Peyer's patch (tissue), 4 donors: ENCODE results near the gene GAS2L3. TPM values are rescaled to one million over a fixed set of nuclear protein-coding genes. Genes with fewer than 3 reads are reported as not detected.
"Not testable (repeated sequence)": the region's sequence is repeated elsewhere in the genome, so short reads cannot be mapped to it uniquely, and the experiment has no call there.

Experiments
- DNase-seq, 3 donors: peaks; one replicate each; pipeline ENCODE4 v3.0.0-alpha.2; 2017 to 2019
- H3K27ac ChIP-seq, 4 donors: fragments of 200-600 bp; sonication (generic); one replicate each; pipeline ENCODE4 v1.5.1; 2016 to 2019
- H3K27me3 ChIP-seq, 2 donors: fragments of 200-600 bp; sonication (generic); one replicate each; pipeline ENCODE4 v1.5.1; 2019
- H3K36me3 ChIP-seq, 3 donors: fragments of 200-600 bp; sonication (generic); one replicate each; pipeline ENCODE4 v1.5.1; 2016 to 2019
- H3K4me1 ChIP-seq, 4 donors: fragments of 200-600 bp; sonication (generic); one replicate each; pipeline ENCODE4 v1.5.1; 2016 to 2019
- H3K4me3 ChIP-seq, 4 donors: fragments of 200-600 bp; sonication (generic); 1 replicate in 3 of 4; 2 replicates in 1 of 4; pipeline ENCODE4 v1.5.1; 2016 to 2019; ENCODE audit warnings: mild to moderate bottlenecking in 1 of 4
- H3K9me3 ChIP-seq, 4 donors: fragments of 200-600 bp; sonication (generic); one replicate each; pipeline ENCODE4 v1.5.1; 2016 to 2019; ENCODE audit warnings: mild to moderate bottlenecking in 1 of 4
- POLR2A ChIP-seq, 2 donors: fragments of 450-650 bp; IDR thresholded peaks; one replicate each; pipeline ENCODE4 v1.5.1; 2017; ENCODE audit warnings: antibody characterized with exemption in 2 of 2, mild to moderate bottlenecking in 2 of 2, moderate library complexity in 2 of 2
- total RNA-seq, 4 donors: library from RNA; depleted of rRNA; stranded (reverse); fragments of >200 nt; gene quantifications; one replicate each; pipeline ENCODE4 v1.1.0, GENCODE V29; 2016
- TF ChIP-seq, protein P1 (sequence below), 6 experiments: fragments of 450-650 bp in 4 of 6; fragments of 200-600 bp in 2 of 6; sonication (generic) in 1 of 6; IDR thresholded peaks; one replicate each; pipeline ENCODE4 v1.5.1; 2017 to 2019; ENCODE audit warnings: antibody characterized with exemption in 6 of 6, mild to moderate bottlenecking in 3 of 6, moderate library complexity in 1 of 6

GAS2L3 gene
- total RNA-seq, 4 donors from 2014 or later: 2.5 to 20.1 (median 10.3) TPM

DNA sequence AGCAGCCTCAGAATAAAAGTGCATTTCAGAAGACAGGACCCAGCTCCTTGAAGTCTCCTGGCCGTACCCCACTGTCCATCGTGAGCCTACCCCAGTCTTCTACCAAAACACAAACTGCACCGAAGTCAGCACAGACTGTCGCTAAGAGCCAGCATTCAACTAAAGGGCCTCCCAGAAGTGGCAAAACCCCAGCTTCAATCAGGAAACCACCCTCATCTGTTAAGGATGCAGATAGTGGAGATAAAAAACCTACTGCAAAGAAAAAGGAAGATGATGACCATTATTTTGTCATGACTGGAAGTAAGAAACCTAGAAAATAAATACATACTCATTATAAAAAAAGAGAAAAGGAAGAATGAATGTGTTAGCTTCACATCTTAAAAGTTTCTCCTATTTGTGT is 51.1 kb downstream of the GAS2L3 start:
- DNase-seq: no peak
- TF ChIP-seq POLR2A (IDR thresholded peaks at IDR 0.05): no peak
- TF ChIP-seq, protein P1, sequence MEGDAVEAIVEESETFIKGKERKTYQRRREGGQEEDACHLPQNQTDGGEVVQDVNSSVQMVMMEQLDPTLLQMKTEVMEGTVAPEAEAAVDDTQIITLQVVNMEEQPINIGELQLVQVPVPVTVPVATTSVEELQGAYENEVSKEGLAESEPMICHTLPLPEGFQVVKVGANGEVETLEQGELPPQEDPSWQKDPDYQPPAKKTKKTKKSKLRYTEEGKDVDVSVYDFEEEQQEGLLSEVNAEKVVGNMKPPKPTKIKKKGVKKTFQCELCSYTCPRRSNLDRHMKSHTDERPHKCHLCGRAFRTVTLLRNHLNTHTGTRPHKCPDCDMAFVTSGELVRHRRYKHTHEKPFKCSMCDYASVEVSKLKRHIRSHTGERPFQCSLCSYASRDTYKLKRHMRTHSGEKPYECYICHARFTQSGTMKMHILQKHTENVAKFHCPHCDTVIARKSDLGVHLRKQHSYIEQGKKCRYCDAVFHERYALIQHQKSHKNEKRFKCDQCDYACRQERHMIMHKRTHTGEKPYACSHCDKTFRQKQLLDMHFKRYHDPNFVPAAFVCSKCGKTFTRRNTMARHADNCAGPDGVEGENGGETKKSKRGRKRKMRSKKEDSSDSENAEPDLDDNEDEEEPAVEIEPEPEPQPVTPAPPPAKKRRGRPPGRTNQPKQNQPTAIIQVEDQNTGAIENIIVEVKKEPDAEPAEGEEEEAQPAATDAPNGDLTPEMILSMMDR (IDR thresholded peaks at IDR 0.05): no peak
- no peaks in the 10 kb centered on the region for H3K9me3 ChIP-seq

DNA sequence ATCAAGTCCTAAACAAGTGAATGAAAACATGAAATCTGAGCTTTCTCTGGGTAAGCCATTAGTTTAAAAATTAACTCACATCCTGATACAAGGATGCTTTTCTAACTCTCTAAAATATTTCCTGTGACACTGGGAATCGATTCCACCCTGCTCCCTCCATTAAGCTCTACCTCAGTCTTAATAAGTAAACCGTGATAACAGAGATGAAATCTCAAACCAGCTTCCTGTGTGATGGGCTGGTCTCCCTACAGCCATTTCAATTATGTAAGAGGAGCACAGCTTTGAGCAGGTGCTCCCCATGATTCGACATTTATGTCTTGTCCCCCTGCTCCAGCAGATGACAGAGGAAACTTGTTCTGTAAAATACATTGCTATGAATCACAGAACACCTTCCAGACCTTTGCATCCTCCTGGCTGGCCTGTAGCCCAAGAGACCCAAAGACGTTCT is 59.0 kb downstream of the GAS2L3 start:
- Histone ChIP-seq H3K4me3 (no peak overlapping the region), H3K27ac (peak overlapping the region in 1 of 4 donors; percentile 59), H3K27me3 (no peaks in the 10 kb centered on the region), H3K4me1 (peaks cover 0 to 6% (median 0%) of the 10 kb centered on the region in 4 donors), H3K36me3 (no peaks in the 10 kb centered on the region), H3K9me3 (no peaks in the 10 kb centered on the region)
- DNase-seq: no peak
- TF ChIP-seq POLR2A (IDR thresholded peaks at IDR 0.05): no peak
- TF ChIP-seq, protein P1 (IDR thresholded peaks at IDR 0.05): no peak

More for the DNA sequence above, 51.1 kb downstream of the GAS2L3 start:
- no peaks in the 10 kb centered on the region for H3K4me1 ChIP-seq
- H3K4me3 ChIP-seq: no peak overlapping the region
- H3K27ac ChIP-seq: no peak overlapping the region
- no peaks in the 10 kb centered on the region for H3K27me3 ChIP-seq
- peaks cover 0 to 4% (median 0%) of the 10 kb centered on the region in 3 donors for H3K36me3 ChIP-seq

DNA sequence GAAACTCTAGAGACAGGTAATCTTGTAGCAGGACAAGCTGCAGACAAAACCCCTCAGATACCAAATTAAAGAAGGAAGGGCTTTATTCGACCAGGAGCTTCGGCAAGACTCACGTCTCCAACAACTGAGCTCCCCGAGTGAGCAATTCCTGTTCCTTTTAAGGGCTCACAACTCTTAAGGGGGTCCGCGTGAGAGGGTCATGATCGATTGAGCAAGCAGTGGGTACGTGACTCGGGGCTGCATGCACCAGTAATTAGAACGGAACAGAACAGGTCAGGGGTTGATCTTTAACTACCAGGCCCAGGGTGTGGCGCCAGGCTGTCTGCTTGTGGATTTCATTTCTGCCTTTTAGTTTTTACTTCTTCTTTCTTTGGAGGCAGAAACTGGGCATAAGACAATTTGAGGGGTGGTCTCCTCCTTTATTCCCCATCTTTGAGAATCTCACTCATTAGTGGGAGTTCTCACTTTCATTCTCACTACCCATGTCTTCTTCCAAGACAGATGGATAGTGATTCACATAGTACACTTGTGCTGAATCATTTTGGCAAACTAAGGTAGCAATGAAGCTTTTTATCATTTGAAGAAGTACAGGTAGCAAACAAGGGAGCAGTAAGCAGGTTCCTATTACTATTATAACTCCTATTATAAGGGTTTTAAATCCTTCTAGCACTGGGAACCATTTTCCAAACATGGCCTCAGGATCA is 59.8 kb downstream of the GAS2L3 start:
- not testable (repeated sequence) for H3K4me1 ChIP-seq, H3K36me3 ChIP-seq, H3K27me3 ChIP-seq, H3K9me3 ChIP-seq, DNase-seq, H3K4me3 ChIP-seq
- peak overlapping the region in 2 of 4 donors; percentile 59 to 61 for H3K27ac ChIP-seq

DNA sequence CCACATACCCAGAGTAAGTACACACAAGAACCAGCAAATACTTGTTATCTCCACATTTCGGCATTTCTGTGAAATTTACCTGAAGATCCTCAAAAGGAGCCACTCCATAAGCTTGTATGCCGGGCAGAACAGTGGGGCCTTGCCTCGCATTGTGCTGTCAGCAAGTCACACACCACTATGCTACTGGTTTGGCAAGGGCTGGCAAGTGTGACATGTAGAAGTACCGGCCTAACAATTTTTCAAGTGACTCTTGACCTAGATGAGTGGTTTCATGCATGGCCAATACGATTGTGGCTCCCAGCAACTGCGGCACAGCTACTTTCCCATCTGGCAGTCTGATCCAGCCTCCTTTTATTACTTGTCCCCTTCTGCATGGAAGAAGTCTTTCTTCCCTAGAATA is 69.8 kb downstream of the GAS2L3 start:
- H3K9me3 ChIP-seq: no peaks in the 10 kb centered on the region
- no peak for DNase-seq
- no peak overlapping the region for H3K4me3 ChIP-seq
- H3K4me1 ChIP-seq: no peaks in the 10 kb centered on the region
- H3K27me3 ChIP-seq: no peaks in the 10 kb centered on the region
- TF ChIP-seq, protein P1 (IDR thresholded peaks at IDR 0.05): no peak
- TF ChIP-seq POLR2A (IDR thresholded peaks at IDR 0.05): no peak
- H3K27ac ChIP-seq: no peak overlapping the region
- no peaks in the 10 kb centered on the region for H3K36me3 ChIP-seq

DNA sequence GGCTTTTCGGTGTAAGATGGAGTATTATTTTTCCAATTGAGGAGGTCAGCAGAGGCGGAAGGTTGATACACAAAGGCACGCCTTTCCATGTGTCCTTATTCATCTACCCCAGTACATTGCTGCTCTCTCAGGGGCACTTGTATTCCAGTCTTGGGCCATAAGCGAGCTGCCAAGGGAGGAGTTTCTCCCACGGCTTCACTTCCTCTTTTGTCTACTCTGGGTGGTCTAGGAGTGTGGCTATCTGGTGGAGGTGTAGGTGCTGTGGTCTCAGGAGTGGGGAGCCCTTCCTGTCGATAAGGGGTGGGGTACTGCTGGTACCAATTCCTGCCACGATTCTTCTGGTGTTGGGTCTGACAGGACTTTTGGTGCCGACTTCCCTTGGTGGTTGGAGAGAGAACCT is 73.4 kb downstream of the GAS2L3 start:
- no peaks in the 10 kb centered on the region for H3K9me3 ChIP-seq
- no peaks in the 10 kb centered on the region for H3K36me3 ChIP-seq
- no peaks in the 10 kb centered on the region for H3K27me3 ChIP-seq
- no peak overlapping the region for H3K4me3 ChIP-seq
- no peak for TF ChIP-seq POLR2A (IDR thresholded peaks at IDR 0.05)
- TF ChIP-seq, protein P1 (IDR thresholded peaks at IDR 0.05): no peak
- DNase-seq: no peak
- H3K27ac ChIP-seq: no peak overlapping the region
- H3K4me1 ChIP-seq: no peaks in the 10 kb centered on the region

DNA sequence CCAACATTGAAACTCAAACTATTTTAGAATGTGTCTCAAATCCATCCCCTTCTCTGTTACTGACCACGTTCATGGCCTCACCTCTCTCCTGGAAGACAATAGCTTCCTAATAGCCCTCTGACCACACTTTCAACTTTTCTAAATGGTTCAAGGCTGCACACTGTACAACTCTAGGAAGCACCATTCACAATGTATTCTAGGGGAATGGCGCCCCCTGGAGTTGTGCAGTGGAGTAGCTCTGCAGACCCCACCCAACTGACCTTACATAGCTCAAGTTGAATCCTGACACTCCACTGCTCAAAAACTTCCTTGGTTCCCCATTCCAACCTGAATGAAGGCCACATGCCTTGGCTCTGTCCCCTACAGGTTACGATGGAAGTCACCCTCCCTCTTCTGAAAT is 77.6 kb downstream of the GAS2L3 start:
- no peak for TF ChIP-seq POLR2A (IDR thresholded peaks at IDR 0.05)
- TF ChIP-seq, protein P1 (IDR thresholded peaks at IDR 0.05): peak in 1 of 6 experiments; percentile 5
- no peak for DNase-seq
- no peak overlapping the region for H3K27ac ChIP-seq
- no peak overlapping the region for H3K4me3 ChIP-seq
- H3K9me3 ChIP-seq: no peaks in the 10 kb centered on the region
- H3K27me3 ChIP-seq: no peaks in the 10 kb centered on the region
- no peaks in the 10 kb centered on the region for H3K4me1 ChIP-seq
- H3K36me3 ChIP-seq: no peaks in the 10 kb centered on the region
